ENCODE data around the gene C1orf116. TPM values are rescaled to one million over a fixed set of nuclear protein-coding genes. Genes with fewer than 3 reads are reported as not detected.

Gene C1orf116
- total RNA-seq, 1 experiment from 2014 or later: 124 TPM

DNA sequence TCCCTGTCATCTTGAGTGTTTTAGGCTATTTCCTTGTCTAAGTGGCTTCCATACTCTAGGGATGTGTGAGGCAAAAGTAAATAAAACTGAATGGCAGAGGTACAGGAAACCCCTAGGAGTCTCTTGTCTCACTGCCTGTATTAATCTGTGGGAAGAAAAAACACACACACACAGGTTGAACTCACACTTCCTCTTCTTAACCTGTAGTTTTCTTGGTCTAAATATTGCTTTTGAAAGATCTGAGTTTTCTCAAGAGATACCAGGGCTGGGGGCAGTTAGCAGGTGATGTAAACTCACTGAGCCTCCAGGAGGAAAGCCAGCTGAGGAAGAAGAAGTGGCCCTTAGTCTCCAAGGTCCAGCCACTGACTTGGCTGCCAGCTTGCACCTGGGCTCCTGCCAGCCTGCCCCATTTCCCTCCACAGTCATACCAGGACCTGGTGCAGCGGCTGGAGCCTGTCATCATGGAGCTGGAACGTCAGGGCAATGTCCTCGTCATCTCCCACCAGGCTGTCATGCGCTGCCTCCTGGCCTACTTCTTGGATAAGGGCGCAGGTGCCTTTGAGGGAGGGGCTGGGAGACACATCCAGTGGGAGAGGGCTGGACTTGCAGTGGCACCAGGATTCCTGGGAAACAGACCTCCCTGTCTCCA, 37.4 kb upstream of the C1orf116 start:
- intact Hi-C loops (cut with micrococcal nuclease; ENCODE audit: unreplicated experiment): loop anchor here (10.0 kb wide), 2 partner anchors 265 to 335 kb away; no protein-coding TSS in a partner anchor
- Mint-ChIP-seq H3K9me3 (ENCODE audit: low read depth, unreplicated experiment) (no peaks in the 10 kb centered on the region), H3K27ac (ENCODE audit: unreplicated experiment) (no peak overlapping the region), H3K4me3 (ENCODE audit: low read depth, unreplicated experiment) (no peak overlapping the region), H3K27me3 (ENCODE audit: unreplicated experiment) (no peaks in the 10 kb centered on the region), H3K4me1 (ENCODE audit: low read depth, unreplicated experiment) (peaks cover 11% of the 10 kb centered on the region), H3K36me3 (ENCODE audit: insufficient read depth, unreplicated experiment) (peaks cover 25% of the 10 kb centered on the region)
- CTCF ChIA-PET: no interaction called here
- TF ChIP-seq, protein P1, sequence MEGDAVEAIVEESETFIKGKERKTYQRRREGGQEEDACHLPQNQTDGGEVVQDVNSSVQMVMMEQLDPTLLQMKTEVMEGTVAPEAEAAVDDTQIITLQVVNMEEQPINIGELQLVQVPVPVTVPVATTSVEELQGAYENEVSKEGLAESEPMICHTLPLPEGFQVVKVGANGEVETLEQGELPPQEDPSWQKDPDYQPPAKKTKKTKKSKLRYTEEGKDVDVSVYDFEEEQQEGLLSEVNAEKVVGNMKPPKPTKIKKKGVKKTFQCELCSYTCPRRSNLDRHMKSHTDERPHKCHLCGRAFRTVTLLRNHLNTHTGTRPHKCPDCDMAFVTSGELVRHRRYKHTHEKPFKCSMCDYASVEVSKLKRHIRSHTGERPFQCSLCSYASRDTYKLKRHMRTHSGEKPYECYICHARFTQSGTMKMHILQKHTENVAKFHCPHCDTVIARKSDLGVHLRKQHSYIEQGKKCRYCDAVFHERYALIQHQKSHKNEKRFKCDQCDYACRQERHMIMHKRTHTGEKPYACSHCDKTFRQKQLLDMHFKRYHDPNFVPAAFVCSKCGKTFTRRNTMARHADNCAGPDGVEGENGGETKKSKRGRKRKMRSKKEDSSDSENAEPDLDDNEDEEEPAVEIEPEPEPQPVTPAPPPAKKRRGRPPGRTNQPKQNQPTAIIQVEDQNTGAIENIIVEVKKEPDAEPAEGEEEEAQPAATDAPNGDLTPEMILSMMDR (IDR thresholded peaks at IDR 0.05; ENCODE audit: unreplicated experiment): no peak
- no peak for DNase-seq
- BruUV-seq (replicated peaks): no TSS peak

- peaks cover 25% of the 10 kb centered on the region for H3K36me3 Mint-ChIP-seq (ENCODE audit: insufficient read depth, unreplicated experiment)
- no peaks in the 10 kb centered on the region for H3K27me3 Mint-ChIP-seq (ENCODE audit: unreplicated experiment)
- no peak overlapping the region for H3K4me3 Mint-ChIP-seq (ENCODE audit: low read depth, unreplicated experiment)
- H3K27ac Mint-ChIP-seq (ENCODE audit: unreplicated experiment): no peak overlapping the region
- no TSS peak for BruUV-seq (replicated peaks)
- CTCF ChIA-PET: interaction anchor here (0.6 kb wide), 1 partner anchor 73 kb away, joined by 4 read pairs; no protein-coding TSS in a partner anchor
- H3K4me1 Mint-ChIP-seq (ENCODE audit: low read depth, unreplicated experiment): peaks cover 11% of the 10 kb centered on the region
- TF ChIP-seq, protein P1 (IDR thresholded peaks at IDR 0.05; ENCODE audit: unreplicated experiment): no peak
- no peaks in the 10 kb centered on the region for H3K9me3 Mint-ChIP-seq (ENCODE audit: low read depth, unreplicated experiment)
- intact Hi-C loops (cut with micrococcal nuclease; ENCODE audit: unreplicated experiment): no loop called here
- no peak for DNase-seq
These were observed 36.5 kb upstream of the C1orf116 start for GRCh38 chr1:207069061-207069460.

DNA sequence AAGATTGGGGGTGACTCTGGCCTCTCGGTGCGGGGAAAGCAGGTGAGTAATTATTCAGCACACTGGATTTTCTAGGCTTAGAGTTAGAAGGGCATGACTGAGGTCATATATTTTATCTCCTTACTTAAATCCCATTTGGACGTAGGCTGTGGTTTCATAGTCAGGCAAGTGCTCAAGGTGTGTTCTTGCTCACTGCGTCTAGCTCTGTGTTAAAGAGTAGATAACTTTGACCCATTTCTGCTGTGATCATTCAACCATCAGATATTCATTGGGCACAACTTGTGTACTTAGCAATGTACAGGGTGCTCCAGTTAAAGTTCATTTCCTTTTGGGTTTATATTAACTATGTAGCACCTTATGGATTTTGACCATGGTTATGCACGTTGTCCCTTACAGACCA, 35.1 kb upstream of the C1orf116 start:
- H3K36me3 Mint-ChIP-seq (ENCODE audit: insufficient read depth, unreplicated experiment): peaks cover 18% of the 10 kb centered on the region
- no peaks in the 10 kb centered on the region for H3K27me3 Mint-ChIP-seq (ENCODE audit: unreplicated experiment)
- CTCF ChIA-PET: no interaction called here
- no peaks in the 10 kb centered on the region for H3K9me3 Mint-ChIP-seq (ENCODE audit: low read depth, unreplicated experiment)
- no TSS peak for BruUV-seq (replicated peaks)
- peaks cover 11% of the 10 kb centered on the region for H3K4me1 Mint-ChIP-seq (ENCODE audit: low read depth, unreplicated experiment)
- no peak overlapping the region for H3K4me3 Mint-ChIP-seq (ENCODE audit: low read depth, unreplicated experiment)
- intact Hi-C loops (cut with micrococcal nuclease; ENCODE audit: unreplicated experiment): no loop called here
- DNase-seq: no peak
- H3K27ac Mint-ChIP-seq (ENCODE audit: unreplicated experiment): no peak overlapping the region
- TF ChIP-seq, protein P1 (IDR thresholded peaks at IDR 0.05; ENCODE audit: unreplicated experiment): no peak

GRCh38 chr1:207067185-207067584, 34.6 kb upstream of the C1orf116 start:
- CTCF ChIA-PET: no interaction called here
- H3K27ac Mint-ChIP-seq (ENCODE audit: unreplicated experiment): no peak overlapping the region
- H3K36me3 Mint-ChIP-seq (ENCODE audit: insufficient read depth, unreplicated experiment): peaks cover 15% of the 10 kb centered on the region
- intact Hi-C loops (cut with micrococcal nuclease; ENCODE audit: unreplicated experiment): no loop called here
- no peak for DNase-seq
- TF ChIP-seq, protein P1 (IDR thresholded peaks at IDR 0.05; ENCODE audit: unreplicated experiment): no peak
- no peaks in the 10 kb centered on the region for H3K27me3 Mint-ChIP-seq (ENCODE audit: unreplicated experiment)
- no TSS peak for BruUV-seq (replicated peaks)
- peaks cover 11% of the 10 kb centered on the region for H3K4me1 Mint-ChIP-seq (ENCODE audit: low read depth, unreplicated experiment)
- no peaks in the 10 kb centered on the region for H3K9me3 Mint-ChIP-seq (ENCODE audit: low read depth, unreplicated experiment)
- no peak overlapping the region for H3K4me3 Mint-ChIP-seq (ENCODE audit: low read depth, unreplicated experiment)

Data from Calu3 (cell line).